Mucosa of descending colon (tissue), 3 donors: ENCODE results near the gene APOC3. TPM values are rescaled to one million over a fixed set of nuclear protein-coding genes. Genes with fewer than 3 reads are reported as not detected.
A peak's percentile ranks its signal among the peaks of the same experiment; 100 is the strongest.

Experiments used
- ATAC-seq: fragments of 200-7000 bp; cut with Tn5 transposase; one replicate; pipeline ENCODE4 v1.9.1; 2020; ENCODE audit warnings: mild to moderate bottlenecking, moderate library complexity
- DNase-seq, 3 donors: peaks; one replicate each; pipeline ENCODE4 v3.0.0-alpha.2; 2020
- H3K36me3 ChIP-seq: fragments of 200-600 bp; one replicate; pipeline ENCODE4 v1.8.0; 2021; ENCODE audit warnings: low read depth, mild to moderate bottlenecking
- H3K4me1 ChIP-seq: fragments of 200-600 bp; one replicate; pipeline ENCODE4 v1.8.0; 2021; ENCODE audit warnings: low read depth, mild to moderate bottlenecking
- H3K4me3 ChIP-seq: fragments of 200-600 bp; one replicate; pipeline ENCODE4 v1.8.0; 2021; ENCODE audit warnings: mild to moderate bottlenecking
- H3K9me3 ChIP-seq: fragments of 200-600 bp; one replicate; pipeline ENCODE4 v1.8.0; 2021; ENCODE audit warnings: mild to moderate bottlenecking
- CTCF ChIP-seq: fragments of 200-600 bp; IDR thresholded peaks from one replicate; pipeline ENCODE4 v1.8.0; 2022; ENCODE audit warnings: antibody characterized with exemption, mild to moderate bottlenecking
- intact Hi-C, 2 donors: fragments of 100-400 bp; cut with DNase I in 1 of 2; cut with micrococcal nuclease in 1 of 2; formaldehyde crosslinking; loops; one replicate each; pipeline versions ENCODE4 v1.11.0 to v1.11.1; 2022; cut with DNase I, micrococcal nuclease
- total RNA-seq, 3 donors: library from RNA; stranded (reverse); fragmentation: NEBNext Ultra II Directional in 2 of 3; extraction: Animal tissue kit (Norgen Biotek cat#: 25700) in 2 of 3; gene quantifications; one replicate each; pipeline versions ENCODE4 v1.2.1 to v1.2.4, GENCODE V29; 2021 to 2023
- donor health status: DM: no; HTN: no; CAD: no; lungs with moderate emphysema.
- donor health status: DM: no; HTN: no; CAD: no.
- donor health status: DM: no; HTN: yes; CAD: no.

Gene APOC3
- total RNA-seq, 3 donors from 2014 or later, result 0.60 TPM; not detected in 2

- DNase-seq (peak; percentile 91 to 93 (median 91)), ATAC-seq (peak; percentile 93)
- H3K9me3 ChIP-seq, result no peaks in the 10 kb centered on the region
- no peaks in the 10 kb centered on the region for H3K36me3 ChIP-seq
- H3K4me1 ChIP-seq, result peaks cover 11% of the 10 kb centered on the region
- intact Hi-C loops, result no loop called here
- no peak for TF ChIP-seq CTCF
- peak within 1 kb of the TSS; percentile 94 for H3K4me3 ChIP-seq
These were observed 41.8 kb upstream of the APOC3 start, which contains the start of gene ZPR1 for GRCh38 chr11:116787786-116788486. ZPR1 (minus strand) TSS chr11:116788023; CDS start chr11:116787990, 33 bp downstream.

- no peaks in the 10 kb centered on the region for H3K9me3 ChIP-seq
- H3K4me1 ChIP-seq, result peaks cover 11% of the 10 kb centered on the region
- intact Hi-C loops, result no loop called here
- no peaks in the 10 kb centered on the region for H3K36me3 ChIP-seq
- ATAC-seq, result no peak
- no peak for DNase-seq
- no peak for TF ChIP-seq CTCF
- H3K4me3 ChIP-seq, result peak overlapping the region; percentile 94
These were observed 41.2 kb upstream of the APOC3 start for GRCh38 chr11:116788534-116788933.

GRCh38 chr11:116788975-116789374 lies 40.7 kb upstream of the APOC3 start:
- ATAC-seq (no peak), DNase-seq (no peak)
- no peaks in the 10 kb centered on the region for H3K9me3 ChIP-seq
- no peak overlapping the region for H3K4me3 ChIP-seq
- peaks cover 11% of the 10 kb centered on the region for H3K4me1 ChIP-seq
- intact Hi-C loops, result no loop called here
- TF ChIP-seq CTCF, result no peak
- no peaks in the 10 kb centered on the region for H3K36me3 ChIP-seq

- no peaks in the 10 kb centered on the region for H3K36me3 ChIP-seq
- DNase-seq (peak in 1 of 3 donors; percentile 54), ATAC-seq (no peak)
- TF ChIP-seq CTCF, result no peak
- no peaks in the 10 kb centered on the region for H3K9me3 ChIP-seq
- intact Hi-C loops, result loop anchor here in 1 of 2 donors (10.0 kb wide), 1 partner anchor 314 kb away; no protein-coding TSS in a partner anchor
- H3K4me3 ChIP-seq, result no peak overlapping the region
- H3K4me1 ChIP-seq, result peaks cover 11% of the 10 kb centered on the region
These were observed 39.3 kb upstream of the APOC3 start for GRCh38 chr11:116790167-116791001.

- Histone ChIP-seq H3K4me3 (no peak overlapping the region), H3K36me3 (no peaks in the 10 kb centered on the region), H3K9me3 (no peaks in the 10 kb centered on the region), H3K4me1 (peaks cover 11% of the 10 kb centered on the region)
- DNase-seq (peak; percentile 81 to 87 (median 85)), ATAC-seq (peak; percentile 71)
- intact Hi-C loops, result loop anchor here in 1 of 2 donors (10.0 kb wide), 1 partner anchor 314 kb away; no protein-coding TSS in a partner anchor
- TF ChIP-seq CTCF, result peak; percentile 89
These were observed 38.5 kb upstream of the APOC3 start for GRCh38 chr11:116791002-116791812.
